Brain microvascular endothelial cell (primary cell): ENCODE data around the gene MKNK1.

Source experiments
- DNase-seq: peaks from one replicate; pipeline ENCODE4 v3.0.0-alpha.2; 2020
- H3K27ac ChIP-seq: fragments of 250-450 bp; sonication (Bioruptor Pico); 2 replicates; pipeline ENCODE4 v1.5.1; 2020; ENCODE audit warnings: mild to moderate bottlenecking, moderate library complexity
- H3K27me3 ChIP-seq: fragments of 250-450 bp; sonication (Bioruptor Pico); replicated peaks from 2 replicates; pipeline ENCODE4 v1.5.1; 2020; ENCODE audit warnings: mild to moderate bottlenecking
- H3K36me3 ChIP-seq: fragments of 250-450 bp; sonication (Bioruptor Pico); replicated peaks from 2 replicates; pipeline ENCODE4 v1.5.1; 2020; ENCODE audit warnings: mild to moderate bottlenecking
- H3K4me3 ChIP-seq: 2 replicates; pipeline ENCODE4 v1.5.1; 2011; ENCODE audit warnings: low read depth, mild to moderate bottlenecking, control low read depth, low read length, moderate library complexity
- CTCF ChIP-seq: IDR thresholded peaks from 2 replicates; pipeline ENCODE4 v1.5.1; 2011; ENCODE audit warnings: low read depth, mild to moderate bottlenecking, moderate library complexity, low read length, control low read depth, inconsistent platforms; ENCODE audit errors: missing control alignments
- in situ Hi-C: cut with HindIII; loops from 2 replicates; pipeline ENCODE4 v1.10.0; 2017; ENCODE audit warnings: low sequenced_read_pairs, low pct_ligation_motif_present

MKNK1 gene

GRCh38 chr1:46517932-46518498, 86.1 kb downstream of the MKNK1 start:
- H3K4me3 ChIP-seq: no peak overlapping the region
- no peak for TF ChIP-seq CTCF
- DNase-seq: no peak
- peaks cover 48% of the 10 kb centered on the region for H3K27me3 ChIP-seq
- in situ Hi-C loops: no loop called here
- H3K27ac ChIP-seq: no peak overlapping the region
- no peaks in the 10 kb centered on the region for H3K36me3 ChIP-seq

- DNase-seq: no peak
- H3K36me3 ChIP-seq: no peaks in the 10 kb centered on the region
- no peak for TF ChIP-seq CTCF
- in situ Hi-C loops: no loop called here
- no peak overlapping the region for H3K4me3 ChIP-seq
- peaks cover 48% of the 10 kb centered on the region for H3K27me3 ChIP-seq
- no peak overlapping the region for H3K27ac ChIP-seq
Observed at GRCh38 chr1:46517010-46517600, 87.0 kb downstream of the MKNK1 start.

- in situ Hi-C loops: no loop called here
Observed at GRCh38 chr1:46516200-46516950, 87.7 kb downstream of the MKNK1 start.

GRCh38 chr1:46515576-46515975, 88.5 kb downstream of the MKNK1 start:
- in situ Hi-C loops: no loop called here
- Histone ChIP-seq H3K27me3 (peaks cover 48% of the 10 kb centered on the region), H3K4me3 (no peak overlapping the region), H3K36me3 (no peaks in the 10 kb centered on the region), H3K27ac (no peak overlapping the region)
- no peak for DNase-seq
- no peak for TF ChIP-seq CTCF

More at GRCh38 chr1:46516200-46516950, 87.7 kb downstream of the MKNK1 start:
- H3K27ac ChIP-seq: no peak overlapping the region
- DNase-seq: no peak
- peaks cover 48% of the 10 kb centered on the region for H3K27me3 ChIP-seq
- TF ChIP-seq CTCF: no peak
- no peak overlapping the region for H3K4me3 ChIP-seq
- no peaks in the 10 kb centered on the region for H3K36me3 ChIP-seq

GRCh38 chr1:46513536-46513935, 90.5 kb downstream of the MKNK1 start:
- in situ Hi-C loops: no loop called here
- Histone ChIP-seq H3K27ac (no peak overlapping the region), H3K36me3 (no peaks in the 10 kb centered on the region), H3K27me3 (peaks cover 46% of the 10 kb centered on the region), H3K4me3 (no peak overlapping the region)
- TF ChIP-seq CTCF: no peak
- DNase-seq: no peak

GRCh38 chr1:46512792-46513190, 91.3 kb downstream of the MKNK1 start:
- Histone ChIP-seq H3K27ac (no peak overlapping the region), H3K36me3 (no peaks in the 10 kb centered on the region), H3K4me3 (no peak overlapping the region), H3K27me3 (peaks cover 39% of the 10 kb centered on the region)
- no peak for DNase-seq
- no peak for TF ChIP-seq CTCF
- in situ Hi-C loops: no loop called here
